HEK293 (cell line): ENCODE measurements around the gene CDX1.

Experiments
- CTCF ChIA-PET: fragments of 350-600 bp; formaldehyde crosslinking; extraction: SDS; loops from one replicate; lab custom pipeline; 2021; ENCODE audit warnings: antibody characterized with exemption; lab: Yijun Ruan, JAX
- POLR2A ChIA-PET: fragments of 300-600 bp; formaldehyde crosslinking; extraction: SDS; loops from one replicate; lab custom pipeline; 2020; ENCODE audit warnings: antibody characterized with exemption, inconsistent platforms; lab: Yijun Ruan, JAX
- H3K27ac ChIP-seq: fragments of 200-500 bp; sonication (Bioruptor generic); 2 replicates; pipeline ENCODE4 v1.5.1; 2014; ENCODE audit warnings: low read depth, low read length, control low read depth, inconsistent platforms; ENCODE audit errors: extremely low read depth
- H3K36me3 ChIP-seq, 2 experiments: fragments of 200-500 bp in 1 of 2; sonication (Bioruptor generic) in 1 of 2; 1 replicate in 1 of 2; 2 replicates in 1 of 2; pipeline ENCODE4 v1.5.1; 2014 to 2017; ENCODE audit warnings: inconsistent platforms in 2 of 2, low read length in 2 of 2; ENCODE audit not compliant: control insufficient read depth in 2 of 2, insufficient read depth in 1 of 2
- H3K4me1 ChIP-seq: fragments of 200-500 bp; sonication (Bioruptor generic); 2 replicates; pipeline ENCODE4 v1.5.1; 2014; ENCODE audit warnings: mild to moderate bottlenecking, low read length, inconsistent platforms; ENCODE audit not compliant: control insufficient read depth, insufficient read depth
- H3K4me3 ChIP-seq: 2 replicates; pipeline ENCODE4 v1.5.1; 2011; ENCODE audit warnings: low read depth, mild to moderate bottlenecking, control low read depth, low read length, moderate library complexity
- H3K9me3 ChIP-seq: fragments of 200-500 bp; sonication (Bioruptor generic); 2 replicates; pipeline ENCODE4 v1.5.1; 2014; ENCODE audit warnings: low read depth, low read length, inconsistent platforms; ENCODE audit not compliant: control insufficient read depth, insufficient read depth
- BCL11B ChIP-seq: fragments of 450-650 bp; formaldehyde crosslinking; IDR thresholded peaks from 2 replicates; pipeline ENCODE4 v1.5.1; 2016; ENCODE audit warnings: low read depth, missing biosample characterization, missing genetic modification characterization
- HOXC10 ChIP-seq: sonication (generic); formaldehyde crosslinking; IDR thresholded peaks from 2 replicates; pipeline ENCODE4 v1.8.1; 2023; ENCODE audit warnings: mild to moderate bottlenecking, missing genetic modification reagents
- KLF10 ChIP-seq: fragments of 450-650 bp; IDR thresholded peaks from 2 replicates; pipeline ENCODE4 v1.5.1; 2018; ENCODE audit warnings: missing biosample characterization, mild to moderate bottlenecking, missing genetic modification characterization
- KLF9 ChIP-seq: fragments of 450-650 bp; formaldehyde crosslinking; IDR thresholded peaks from 2 replicates; pipeline ENCODE4 v1.5.1; 2016; ENCODE audit warnings: missing biosample characterization, missing genetic modification characterization, low read depth
- MEIS1 ChIP-seq: sonication (generic); formaldehyde crosslinking; IDR thresholded peaks from 2 replicates; pipeline ENCODE4 v1.8.1; 2022; ENCODE audit warnings: missing genetic modification reagents, mild to moderate bottlenecking, borderline replicate concordance
- OSR2 ChIP-seq: fragments of 450-650 bp; formaldehyde crosslinking; IDR thresholded peaks from 2 replicates; pipeline ENCODE4 v1.5.1; 2016; ENCODE audit warnings: missing biosample characterization, missing genetic modification characterization
- SALL2 ChIP-seq: fragments of 450-650 bp; formaldehyde crosslinking; IDR thresholded peaks from 2 replicates; pipeline ENCODE4 v1.5.0; 2017; ENCODE audit warnings: missing biosample characterization, mild to moderate bottlenecking, missing genetic modification characterization, borderline replicate concordance
- SP3 ChIP-seq: fragments of 450-650 bp; formaldehyde crosslinking; IDR thresholded peaks from 2 replicates; pipeline ENCODE4 v1.5.1; 2016; ENCODE audit warnings: missing biosample characterization, missing genetic modification characterization
- ZBTB8A ChIP-seq: fragments of 450-650 bp; formaldehyde crosslinking; IDR thresholded peaks from 2 replicates; pipeline ENCODE4 v1.5.1; 2016; ENCODE audit warnings: missing biosample characterization, missing genetic modification characterization
- ZNF169 ChIP-seq: fragments of 450-650 bp; formaldehyde crosslinking; IDR thresholded peaks from 2 replicates; pipeline ENCODE4 v1.5.1; 2016; ENCODE audit warnings: missing biosample characterization, missing genetic modification characterization
- ZNF174 ChIP-seq: fragments of 450-650 bp; formaldehyde crosslinking; IDR thresholded peaks from 2 replicates; pipeline ENCODE4 v1.5.0; 2017; ENCODE audit warnings: missing biosample characterization, mild to moderate bottlenecking, missing genetic modification characterization
- ZNF202 ChIP-seq: fragments of 450-650 bp; formaldehyde crosslinking; IDR thresholded peaks from 2 replicates; pipeline ENCODE4 v1.5.1; 2016; ENCODE audit warnings: missing biosample characterization, missing genetic modification characterization, borderline replicate concordance
- ZNF211 ChIP-seq: fragments of 450-650 bp; formaldehyde crosslinking; IDR thresholded peaks from 2 replicates; pipeline ENCODE4 v1.5.1; 2016; ENCODE audit warnings: low read depth, missing biosample characterization, missing genetic modification characterization
- ZNF221 ChIP-seq: fragments of 450-650 bp; formaldehyde crosslinking; IDR thresholded peaks from 2 replicates; pipeline ENCODE4 v1.5.1; 2017; ENCODE audit warnings: missing biosample characterization, missing genetic modification characterization, borderline replicate concordance
- ZNF302 ChIP-seq: fragments of 450-650 bp; formaldehyde crosslinking; IDR thresholded peaks from 2 replicates; pipeline ENCODE4 v1.5.1; 2016; ENCODE audit warnings: missing biosample characterization, missing genetic modification characterization, low read depth
- ZNF391 ChIP-seq: fragments of 450-650 bp; formaldehyde crosslinking; IDR thresholded peaks from 2 replicates; pipeline ENCODE4 v1.5.1; 2016; ENCODE audit warnings: low read depth, missing biosample characterization, missing genetic modification characterization, borderline replicate concordance
- ZNF48 ChIP-seq: fragments of 450-650 bp; formaldehyde crosslinking; IDR thresholded peaks from 2 replicates; pipeline ENCODE4 v1.5.1; 2016; ENCODE audit warnings: missing biosample characterization, missing genetic modification characterization
- ZNF501 ChIP-seq: fragments of 450-650 bp; formaldehyde crosslinking; IDR thresholded peaks from 2 replicates; pipeline ENCODE4 v1.5.1; 2016; ENCODE audit warnings: missing biosample characterization, missing genetic modification characterization
- ZNF518A ChIP-seq: fragments of 450-650 bp; formaldehyde crosslinking; conservative IDR thresholded peaks from 2 replicates; pipeline ENCODE4 v1.5.1; 2016; ENCODE audit warnings: low read depth, missing biosample characterization, missing genetic modification characterization
- ZNF558 ChIP-seq: fragments of 450-650 bp; formaldehyde crosslinking; IDR thresholded peaks from 2 replicates; pipeline ENCODE4 v1.5.1; 2016; ENCODE audit warnings: missing biosample characterization, missing genetic modification characterization
- ZNF571 ChIP-seq: fragments of 450-650 bp; formaldehyde crosslinking; IDR thresholded peaks from 2 replicates; pipeline ENCODE4 v1.5.0; 2017; ENCODE audit warnings: missing biosample characterization, missing genetic modification characterization
- ZNF664 ChIP-seq: fragments of 450-650 bp; formaldehyde crosslinking; IDR thresholded peaks from 2 replicates; pipeline ENCODE4 v1.5.1; 2016; ENCODE audit warnings: missing biosample characterization, missing genetic modification characterization
- ZNF747 ChIP-seq: fragments of 450-650 bp; formaldehyde crosslinking; IDR thresholded peaks from 2 replicates; pipeline ENCODE4 v1.5.1; 2016; ENCODE audit warnings: missing biosample characterization, missing genetic modification characterization
- ZNF776 ChIP-seq: fragments of 450-650 bp; formaldehyde crosslinking; IDR thresholded peaks from 2 replicates; pipeline ENCODE4 v1.5.0; 2017; ENCODE audit warnings: missing biosample characterization, missing genetic modification characterization, borderline replicate concordance
- ZSCAN18 ChIP-seq: fragments of 450-650 bp; formaldehyde crosslinking; IDR thresholded peaks from 2 replicates; pipeline ENCODE4 v1.5.1; 2016; ENCODE audit warnings: missing biosample characterization, missing genetic modification characterization
- TF ChIP-seq, protein P1 (sequence below): fragments of 450-650 bp; formaldehyde crosslinking; IDR thresholded peaks from 2 replicates; pipeline ENCODE4 v1.5.1; 2016; ENCODE audit warnings: missing biosample characterization, missing genetic modification characterization
- TF ChIP-seq, protein P2 (sequence below): fragments of 450-650 bp; formaldehyde crosslinking; IDR thresholded peaks from 2 replicates; pipeline ENCODE4 v1.5.1; 2017; ENCODE audit warnings: missing biosample characterization, missing genetic modification characterization

The CDX1 gene

GRCh38 chr5:150122536-150123481, 43.8 kb upstream of the CDX1 start:
- Histone ChIP-seq H3K27ac (no peak overlapping the region), H3K36me3 (no peaks in the 10 kb centered on the region), H3K4me1 (no peaks in the 10 kb centered on the region), H3K9me3 (no peaks in the 10 kb centered on the region), H3K4me3 (no peak overlapping the region)
- POLR2A ChIA-PET = interaction anchor here (1.1 kb wide), 1 partner anchor 22 kb away, joined by 3 read pairs; no protein-coding TSS in a partner anchor
- CTCF ChIA-PET = interaction anchor here (0.5 to 1.5 kb wide), 10 partner anchors 11 to 1165 kb away, joined by 3 to 5 read pairs (median 3); no protein-coding TSS in a partner anchor
- no peak for TF ChIP-seq ZNF558
- TF ChIP-seq ZNF501 (tag by site-specific recombination) = no peak
- no peak for TF ChIP-seq OSR2
- no peak for TF ChIP-seq ZBTB8A (tag by site-specific recombination)
- no peak for TF ChIP-seq ZNF169
- no peak for TF ChIP-seq SALL2 (tag by site-specific recombination)
- TF ChIP-seq ZNF571 (tag by site-specific recombination) = no peak
- TF ChIP-seq ZNF221 (tag by site-specific recombination) = no peak
- no peak for TF ChIP-seq HOXC10 (CRISPR knock-in tag)
- no peak for TF ChIP-seq ZNF302 (tag by site-specific recombination)
- TF ChIP-seq ZNF664 (tag by site-specific recombination) = no peak
- TF ChIP-seq ZNF202 (tag by site-specific recombination) = no peak
- no peak for TF ChIP-seq KLF10 (tag by site-specific recombination)
- TF ChIP-seq ZNF211 = no peak
- TF ChIP-seq, protein P1, sequence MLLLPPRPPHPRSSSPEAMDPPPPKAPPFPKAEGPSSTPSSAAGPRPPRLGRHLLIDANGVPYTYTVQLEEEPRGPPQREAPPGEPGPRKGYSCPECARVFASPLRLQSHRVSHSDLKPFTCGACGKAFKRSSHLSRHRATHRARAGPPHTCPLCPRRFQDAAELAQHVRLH (tag by site-specific recombination) = no peak
- TF ChIP-seq SP3 (tag by site-specific recombination) = no peak
- no peak for TF ChIP-seq ZNF391 (tag by site-specific recombination)
- no peak for TF ChIP-seq ZNF518A
- no peak for TF ChIP-seq KLF9 (tag by site-specific recombination)

DNA sequence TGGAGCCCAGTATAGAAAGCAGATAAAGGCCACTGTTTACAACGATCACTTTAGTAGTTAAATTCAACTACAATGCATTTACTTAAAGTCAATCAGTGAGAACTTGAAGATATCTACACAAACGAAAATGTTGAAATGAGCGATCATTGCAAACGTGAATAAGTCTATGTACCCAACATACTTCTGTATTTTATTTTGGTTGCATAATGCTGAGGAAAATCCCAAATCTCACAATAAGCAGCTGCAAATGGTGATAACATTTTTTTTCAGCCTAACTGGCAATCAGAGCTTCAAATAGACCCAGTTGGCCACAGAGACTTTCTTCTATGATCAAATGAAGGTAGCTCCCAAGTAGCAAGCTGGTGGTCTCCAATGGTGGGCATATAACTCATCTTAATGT, 43.0 kb upstream of the CDX1 start:
- no peak overlapping the region for H3K27ac ChIP-seq
- H3K36me3 ChIP-seq = no peaks in the 10 kb centered on the region
- ChIA-PET POLR2A (interaction anchor here (1.1 kb wide), 1 partner anchor 23 kb away, joined by 3 read pairs; no protein-coding TSS in a partner anchor), CTCF (interaction anchor here (0.5 to 1.1 kb wide), 6 partner anchors 16 to 1166 kb away, joined by 3 to 4 read pairs (median 3); no protein-coding TSS in a partner anchor)
- no peak overlapping the region for H3K4me3 ChIP-seq
- H3K4me1 ChIP-seq = no peaks in the 10 kb centered on the region
- no peaks in the 10 kb centered on the region for H3K9me3 ChIP-seq
- TF ChIP-seq ZSCAN18 (tag by site-specific recombination) (no peak), BCL11B (no peak), ZNF747 (tag by site-specific recombination) (no peak), MEIS1 (CRISPR knock-in tag) (no peak), ZNF776 (tag by site-specific recombination) (no peak), ZNF174 (no peak), ZNF48 (tag by site-specific recombination) (no peak), KLF9 (tag by site-specific recombination) (no peak)
- TF ChIP-seq, protein P2, sequence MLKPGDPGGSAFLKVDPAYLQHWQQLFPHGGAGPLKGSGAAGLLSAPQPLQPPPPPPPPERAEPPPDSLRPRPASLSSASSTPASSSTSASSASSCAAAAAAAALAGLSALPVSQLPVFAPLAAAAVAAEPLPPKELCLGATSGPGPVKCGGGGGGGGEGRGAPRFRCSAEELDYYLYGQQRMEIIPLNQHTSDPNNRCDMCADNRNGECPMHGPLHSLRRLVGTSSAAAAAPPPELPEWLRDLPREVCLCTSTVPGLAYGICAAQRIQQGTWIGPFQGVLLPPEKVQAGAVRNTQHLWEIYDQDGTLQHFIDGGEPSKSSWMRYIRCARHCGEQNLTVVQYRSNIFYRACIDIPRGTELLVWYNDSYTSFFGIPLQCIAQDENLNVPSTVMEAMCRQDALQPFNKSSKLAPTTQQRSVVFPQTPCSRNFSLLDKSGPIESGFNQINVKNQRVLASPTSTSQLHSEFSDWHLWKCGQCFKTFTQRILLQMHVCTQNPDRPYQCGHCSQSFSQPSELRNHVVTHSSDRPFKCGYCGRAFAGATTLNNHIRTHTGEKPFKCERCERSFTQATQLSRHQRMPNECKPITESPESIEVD (tag by site-specific recombination) = no peak
